Left lung (tissue), 10 donors: ENCODE results near the gene CRYGN. TPM values are rescaled to one million over a fixed set of nuclear protein-coding genes. Genes with fewer than 3 reads are reported as not detected.

ENCODE experiments used
- ATAC-seq: fragments of 200-7000 bp; cut with Tn5 transposase; one replicate; pipeline ENCODE4 v1.9.1; 2020; ENCODE audit warnings: moderate library complexity
- DNase-seq, 4 donors: peaks; one replicate each; pipeline ENCODE4 v3.0.0-alpha.2; 2013 to 2020
- H3K27ac ChIP-seq, 2 donors: fragments of 200-600 bp; sonication (generic) in 1 of 2; one replicate each; pipeline versions ENCODE4 v1.5.0 to v1.8.0; 2020 to 2021
- H3K27me3 ChIP-seq, 2 donors: fragments of 200-600 bp; sonication (generic) in 1 of 2; one replicate each; pipeline versions ENCODE4 v1.5.0 to v1.8.0; 2020 to 2021
- H3K36me3 ChIP-seq, 2 donors: fragments of 200-600 bp; sonication (generic) in 1 of 2; one replicate each; pipeline versions ENCODE4 v1.5.0 to v1.8.0; 2020 to 2021
- H3K4me1 ChIP-seq, 2 donors: fragments of 200-600 bp; one replicate each; pipeline ENCODE4 v1.8.0; 2021
- H3K4me3 ChIP-seq, 2 donors: fragments of 200-600 bp; sonication (generic) in 1 of 2; one replicate each; pipeline versions ENCODE4 v1.5.0 to v1.8.0; 2020 to 2021; ENCODE audit warnings: mild to moderate bottlenecking in 1 of 2
- H3K9me3 ChIP-seq, 2 donors: fragments of 200-600 bp; sonication (generic) in 1 of 2; one replicate each; pipeline versions ENCODE4 v1.5.0 to v1.8.0; 2020 to 2021
- CTCF ChIP-seq, 2 donors: fragments of 200-600 bp; sonication (generic) in 1 of 2; IDR thresholded peaks; one replicate each; pipeline versions ENCODE4 v1.5.0 to v1.8.0; 2021; ENCODE audit warnings: antibody characterized with exemption in 2 of 2
- intact Hi-C, 2 donors: fragments of 100-400 bp; cut with DNase I; formaldehyde crosslinking; loops; one replicate each; pipeline versions ENCODE4 v1.11.2 to v1.14.2; 2022
- polyA plus RNA-seq, 6 donors: library from polyadenylated mRNA; unstranded; fragments of 120-200 nt; gene quantifications; one replicate each; pipeline ENCODE4 v1.2.1, GENCODE V29; 2013; ENCODE audit not compliant: insufficient read length in 6 of 6
- total RNA-seq, 2 donors: library from RNA; stranded (reverse); fragmentation: NEBNext Ultra II Directional; extraction: Animal tissue kit (Norgen Biotek cat#: 25700); gene quantifications; one replicate each; pipeline ENCODE4 v1.2.1, GENCODE V29; 2021
- donor health status: DM: no; HTN: yes; CAD: no.
- donor health status: DM: no; HTN: no; CAD: no.

CRYGN gene
- total and polyA plus RNA-seq, 8 donors: 0.34 to 0.75 (median 0.56) TPM; not detected in 2

GRCh38 chr7:151455690-151456089 lies 15.7 kb upstream of the CRYGN start:
- Histone ChIP-seq H3K9me3 (no peaks in the 10 kb centered on the region), H3K4me3 (no peak overlapping the region), H3K27me3 (peaks cover 0 to 4% of the 10 kb centered on the region in 2 donors), H3K36me3 (no peaks in the 10 kb centered on the region), H3K27ac (no peak overlapping the region), H3K4me1 (peaks cover 9 to 12% of the 10 kb centered on the region in 2 donors)
- DNase-seq (no peak), ATAC-seq (no peak)
- intact Hi-C loops: no loop called here
- no peak for TF ChIP-seq CTCF (IDR thresholded peaks at IDR 0.05)

- no peak for ATAC-seq
- Histone ChIP-seq H3K27me3 (peaks cover 0 to 5% of the 10 kb centered on the region in 2 donors), H3K27ac (no peak overlapping the region), H3K4me1 (peaks cover 3 to 6% of the 10 kb centered on the region in 2 donors), H3K9me3 (no peaks in the 10 kb centered on the region), H3K36me3 (no peaks in the 10 kb centered on the region), H3K4me3 (no peak overlapping the region)
- TF ChIP-seq CTCF (IDR thresholded peaks at IDR 0.05): no peak
- DNase-seq: no peak
- intact Hi-C loops: no loop called here
These were observed 15.1 kb upstream of the CRYGN start for GRCh38 chr7:151454932-151455530.

GRCh38 chr7:151454305-151454704 lies 14.4 kb upstream of the CRYGN start:
- ATAC-seq (no peak), DNase-seq (no peak)
- no peak overlapping the region for H3K4me3 ChIP-seq
- intact Hi-C loops: no loop called here
- H3K27ac ChIP-seq: no peak overlapping the region
- H3K27me3 ChIP-seq: peaks cover 0 to 4% of the 10 kb centered on the region in 2 donors
- no peak for TF ChIP-seq CTCF (IDR thresholded peaks at IDR 0.05)
- H3K9me3 ChIP-seq: no peaks in the 10 kb centered on the region
- no peaks in the 10 kb centered on the region for H3K36me3 ChIP-seq
- H3K4me1 ChIP-seq: no peaks in the 10 kb centered on the region

GRCh38 chr7:151453326-151453791 lies 13.4 kb upstream of the CRYGN start:
- TF ChIP-seq CTCF (IDR thresholded peaks at IDR 0.05): no peak
- Histone ChIP-seq H3K36me3 (no peaks in the 10 kb centered on the region), H3K27me3 (peaks cover 0 to 10% of the 10 kb centered on the region in 2 donors), H3K27ac (no peak overlapping the region), H3K4me1 (peaks cover 0 to 2% of the 10 kb centered on the region in 2 donors), H3K9me3 (no peaks in the 10 kb centered on the region), H3K4me3 (no peak overlapping the region)
- no peak for ATAC-seq
- intact Hi-C loops: no loop called here
- DNase-seq: no peak

- no peaks in the 10 kb centered on the region for H3K36me3 ChIP-seq
- H3K27me3 ChIP-seq: peaks cover 0 to 15% of the 10 kb centered on the region in 2 donors
- TF ChIP-seq CTCF (IDR thresholded peaks at IDR 0.05): no peak
- peaks cover 0 to 8% of the 10 kb centered on the region in 2 donors for H3K4me1 ChIP-seq
- no peak overlapping the region for H3K27ac ChIP-seq
- H3K4me3 ChIP-seq: no peak overlapping the region
- DNase-seq: no peak
- intact Hi-C loops: no loop called here
- no peak for ATAC-seq
- H3K9me3 ChIP-seq: no peaks in the 10 kb centered on the region
These were observed 12.9 kb upstream of the CRYGN start for GRCh38 chr7:151452680-151453325.
